Osteocyte (in vitro differentiated cells): Measurements from ENCODE around the gene ALOX12. TPM values are rescaled to one million over a fixed set of nuclear protein-coding genes. Genes with fewer than 3 reads are reported as not detected.

Experiments
- DNase-seq: peaks from one replicate; pipeline ENCODE4 v3.0.0; 2021; ENCODE audit warnings: mixed read lengths; ENCODE audit not compliant: unreplicated experiment; ENCODE audit errors: extremely low spot score
- H3K27ac Mint-ChIP-seq: one replicate; pipeline ENCODE4 v1.8.0; 2021; ENCODE audit warnings: mild to moderate bottlenecking, mixed read lengths; ENCODE audit not compliant: unreplicated experiment
- H3K27me3 Mint-ChIP-seq: one replicate; pipeline ENCODE4 v1.8.0; 2021; ENCODE audit warnings: mixed read lengths; ENCODE audit not compliant: unreplicated experiment
- H3K36me3 Mint-ChIP-seq: one replicate; pipeline ENCODE4 v1.8.0; 2021; ENCODE audit warnings: mixed read lengths; ENCODE audit not compliant: unreplicated experiment
- H3K4me1 Mint-ChIP-seq: one replicate; pipeline ENCODE4 v1.8.0; 2021; ENCODE audit warnings: mixed read lengths; ENCODE audit not compliant: unreplicated experiment
- H3K4me3 Mint-ChIP-seq: one replicate; pipeline ENCODE4 v1.8.0; 2021; ENCODE audit warnings: mild to moderate bottlenecking, moderate library complexity, mixed read lengths; ENCODE audit not compliant: unreplicated experiment
- H3K9me3 Mint-ChIP-seq: one replicate; pipeline ENCODE4 v1.8.0; 2021; ENCODE audit warnings: mixed read lengths; ENCODE audit not compliant: unreplicated experiment
- total RNA-seq: library from RNA; stranded (reverse); gene quantifications from 2 replicates; pipeline ENCODE4 v1.2.1, GENCODE V29; 2021
- TF ChIP-seq, protein P1 (sequence below): fragments of 200-600 bp; sonication (generic); IDR thresholded peaks from 2 replicates; pipeline ENCODE4 v1.5.0; 2021; ENCODE audit warnings: antibody characterized with exemption, mild to moderate bottlenecking, moderate library complexity

The ALOX12 gene
- total RNA-seq, 1 donor from 2014 or later, result not detected

- peaks cover 5% of the 10 kb centered on the region for H3K27me3 Mint-ChIP-seq
- DNase-seq, result no peak
- TF ChIP-seq, protein P1, sequence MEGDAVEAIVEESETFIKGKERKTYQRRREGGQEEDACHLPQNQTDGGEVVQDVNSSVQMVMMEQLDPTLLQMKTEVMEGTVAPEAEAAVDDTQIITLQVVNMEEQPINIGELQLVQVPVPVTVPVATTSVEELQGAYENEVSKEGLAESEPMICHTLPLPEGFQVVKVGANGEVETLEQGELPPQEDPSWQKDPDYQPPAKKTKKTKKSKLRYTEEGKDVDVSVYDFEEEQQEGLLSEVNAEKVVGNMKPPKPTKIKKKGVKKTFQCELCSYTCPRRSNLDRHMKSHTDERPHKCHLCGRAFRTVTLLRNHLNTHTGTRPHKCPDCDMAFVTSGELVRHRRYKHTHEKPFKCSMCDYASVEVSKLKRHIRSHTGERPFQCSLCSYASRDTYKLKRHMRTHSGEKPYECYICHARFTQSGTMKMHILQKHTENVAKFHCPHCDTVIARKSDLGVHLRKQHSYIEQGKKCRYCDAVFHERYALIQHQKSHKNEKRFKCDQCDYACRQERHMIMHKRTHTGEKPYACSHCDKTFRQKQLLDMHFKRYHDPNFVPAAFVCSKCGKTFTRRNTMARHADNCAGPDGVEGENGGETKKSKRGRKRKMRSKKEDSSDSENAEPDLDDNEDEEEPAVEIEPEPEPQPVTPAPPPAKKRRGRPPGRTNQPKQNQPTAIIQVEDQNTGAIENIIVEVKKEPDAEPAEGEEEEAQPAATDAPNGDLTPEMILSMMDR, result no peak
Measured at GRCh38 chr17:7038025-7038862, 42.4 kb downstream of the ALOX12 start.

DNA sequence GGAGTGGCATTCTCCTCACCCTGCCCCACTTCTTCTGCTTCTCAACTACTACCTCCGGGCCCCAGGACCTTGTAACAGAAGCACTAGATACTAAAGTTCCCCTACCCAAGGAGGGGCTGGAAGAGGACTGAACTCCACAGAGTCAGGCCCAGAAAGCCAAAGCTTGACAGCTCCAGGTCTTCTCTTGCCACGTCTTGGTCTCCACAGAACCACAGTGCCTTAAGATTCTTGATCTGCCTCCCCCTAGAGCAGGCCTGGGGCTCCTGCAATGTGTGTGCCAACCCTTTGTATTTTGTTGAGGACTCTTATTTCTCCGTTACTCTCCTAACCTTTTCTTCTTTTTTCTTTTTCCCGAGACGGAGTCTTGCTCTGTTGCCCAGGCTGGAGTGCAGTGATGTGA lies 44.0 kb downstream of the ALOX12 start:
- Mint-ChIP-seq H3K9me3 (no peaks in the 10 kb centered on the region), H3K36me3 (no peaks in the 10 kb centered on the region), H3K27ac (no peak overlapping the region), H3K4me1 (peaks cover 35% of the 10 kb centered on the region), H3K4me3 (no peak overlapping the region), H3K27me3 (peaks cover 8% of the 10 kb centered on the region)
- TF ChIP-seq, protein P1, result no peak
- DNase-seq, result no peak

More at GRCh38 chr17:7038025-7038862, 42.4 kb downstream of the ALOX12 start:
- Mint-ChIP-seq H3K27ac (no peak overlapping the region), H3K4me3 (no peak overlapping the region), H3K36me3 (no peaks in the 10 kb centered on the region), H3K4me1 (peaks cover 31% of the 10 kb centered on the region), H3K9me3 (no peaks in the 10 kb centered on the region)

DNA sequence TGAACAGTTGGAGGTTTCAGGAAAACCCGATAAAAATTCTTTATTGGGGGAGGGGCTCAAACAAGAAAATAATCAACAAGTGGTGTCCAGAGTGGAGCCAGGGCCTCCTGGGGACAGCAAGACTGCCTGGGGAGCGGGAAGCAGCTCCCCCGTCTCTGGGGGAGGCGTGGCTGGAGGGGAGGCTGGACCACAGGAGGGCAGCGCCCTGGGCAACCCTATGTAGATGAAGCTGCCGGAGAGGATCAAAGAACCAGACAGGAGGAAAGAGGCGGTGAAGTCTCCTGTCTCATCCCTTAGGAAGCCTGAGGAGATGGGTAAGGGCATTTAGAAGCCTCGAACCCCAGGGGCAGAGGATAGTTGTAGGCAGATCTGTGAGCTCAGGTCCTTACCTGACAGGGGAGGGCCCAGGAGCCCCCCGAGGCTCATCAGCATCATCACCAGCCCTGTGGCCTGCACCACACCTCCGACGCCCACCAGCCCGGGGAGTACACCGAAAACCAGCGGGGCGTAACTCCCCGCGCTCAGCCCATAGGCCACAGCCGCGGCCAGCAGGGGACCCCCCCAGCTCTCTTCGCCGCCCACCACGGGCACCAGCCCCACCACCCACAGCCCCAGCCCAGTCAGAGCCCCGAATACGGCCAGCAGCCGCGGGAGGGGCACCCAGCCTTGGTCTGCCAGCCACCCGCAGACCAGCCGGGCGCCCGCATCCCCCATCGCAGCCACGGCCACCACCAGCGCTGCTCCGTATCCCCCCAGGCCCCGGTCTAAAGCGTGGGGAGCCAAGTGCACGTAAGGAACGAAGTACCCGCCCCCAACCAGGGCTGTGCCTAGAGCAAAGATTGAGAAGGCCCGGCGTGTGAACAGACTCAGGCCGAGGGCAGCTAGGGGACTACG lies 46.0 kb downstream of the ALOX12 start:
- no peaks in the 10 kb centered on the region for H3K9me3 Mint-ChIP-seq
- TF ChIP-seq, protein P1, result no peak
- no peak overlapping the region for H3K27ac Mint-ChIP-seq
- H3K4me1 Mint-ChIP-seq, result peaks cover 25% of the 10 kb centered on the region
- no peaks in the 10 kb centered on the region for H3K36me3 Mint-ChIP-seq
- DNase-seq, result no peak
- peaks cover 16% of the 10 kb centered on the region for H3K27me3 Mint-ChIP-seq
- peak overlapping the region; percentile 52 for H3K4me3 Mint-ChIP-seq

- no peak for DNase-seq
- Mint-ChIP-seq H3K9me3 (no peaks in the 10 kb centered on the region), H3K4me1 (peaks cover 25% of the 10 kb centered on the region), H3K4me3 (peak overlapping the region; percentile 52), H3K27me3 (peaks cover 23% of the 10 kb centered on the region), H3K36me3 (no peaks in the 10 kb centered on the region), H3K27ac (no peak overlapping the region)
- TF ChIP-seq, protein P1, result no peak
Measured at GRCh38 chr17:7042501-7043181, 46.8 kb downstream of the ALOX12 start.
